ENCODE data around the gene JAM3.

Gene JAM3

GRCh38 chr11:134068829-134069425 lies at the start of gene JAM3:
TSS of gene JAM3 (plus strand) at chr11:134069072. CDS start at chr11:134069084, 12 bp downstream.
- peak; percentile 62 for DNase-seq (ENCODE audit: low read depth)
- peak within 1 kb of the TSS; percentile 81 for H3K4me3 ChIP-seq (ENCODE audit: low read length)
- TF ChIP-seq, protein P1, sequence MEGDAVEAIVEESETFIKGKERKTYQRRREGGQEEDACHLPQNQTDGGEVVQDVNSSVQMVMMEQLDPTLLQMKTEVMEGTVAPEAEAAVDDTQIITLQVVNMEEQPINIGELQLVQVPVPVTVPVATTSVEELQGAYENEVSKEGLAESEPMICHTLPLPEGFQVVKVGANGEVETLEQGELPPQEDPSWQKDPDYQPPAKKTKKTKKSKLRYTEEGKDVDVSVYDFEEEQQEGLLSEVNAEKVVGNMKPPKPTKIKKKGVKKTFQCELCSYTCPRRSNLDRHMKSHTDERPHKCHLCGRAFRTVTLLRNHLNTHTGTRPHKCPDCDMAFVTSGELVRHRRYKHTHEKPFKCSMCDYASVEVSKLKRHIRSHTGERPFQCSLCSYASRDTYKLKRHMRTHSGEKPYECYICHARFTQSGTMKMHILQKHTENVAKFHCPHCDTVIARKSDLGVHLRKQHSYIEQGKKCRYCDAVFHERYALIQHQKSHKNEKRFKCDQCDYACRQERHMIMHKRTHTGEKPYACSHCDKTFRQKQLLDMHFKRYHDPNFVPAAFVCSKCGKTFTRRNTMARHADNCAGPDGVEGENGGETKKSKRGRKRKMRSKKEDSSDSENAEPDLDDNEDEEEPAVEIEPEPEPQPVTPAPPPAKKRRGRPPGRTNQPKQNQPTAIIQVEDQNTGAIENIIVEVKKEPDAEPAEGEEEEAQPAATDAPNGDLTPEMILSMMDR (conservative IDR thresholded peaks at IDR 0.05; ENCODE audit: low read depth, low read length), result no peak

- no peak for DNase-seq (ENCODE audit: low read depth)
- H3K4me3 ChIP-seq (ENCODE audit: low read length), result no peak overlapping the region
- TF ChIP-seq, protein P1 (conservative IDR thresholded peaks at IDR 0.05; ENCODE audit: low read depth, low read length), result no peak
Observed at GRCh38 chr11:134019500-134019899, 49.4 kb upstream of the JAM3 start.

DNA sequence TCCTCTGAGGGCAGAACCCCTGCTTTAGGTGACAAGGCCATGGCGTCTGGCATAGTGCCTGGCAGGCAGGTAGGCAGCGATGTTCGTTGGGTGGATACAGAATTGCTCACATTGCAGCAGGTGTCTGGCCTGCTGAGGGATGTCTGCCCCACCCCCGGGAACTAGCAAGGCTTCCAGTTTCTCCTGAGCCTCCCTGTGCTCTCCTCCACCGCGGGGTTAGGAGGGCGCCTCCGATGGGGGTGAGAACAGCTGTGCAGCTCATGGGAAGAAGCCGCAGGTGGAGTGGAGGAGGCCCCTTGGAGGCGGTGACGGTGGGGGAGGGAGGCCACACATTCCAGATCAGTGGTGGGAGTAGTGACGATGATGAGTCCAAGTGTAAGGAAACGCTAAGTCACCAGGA lies 48.3 kb upstream of the JAM3 start:
- no peak overlapping the region for H3K4me3 ChIP-seq (ENCODE audit: low read length)
- TF ChIP-seq, protein P1 (conservative IDR thresholded peaks at IDR 0.05; ENCODE audit: low read depth, low read length), result no peak
- no peak for DNase-seq (ENCODE audit: low read depth)

DNA sequence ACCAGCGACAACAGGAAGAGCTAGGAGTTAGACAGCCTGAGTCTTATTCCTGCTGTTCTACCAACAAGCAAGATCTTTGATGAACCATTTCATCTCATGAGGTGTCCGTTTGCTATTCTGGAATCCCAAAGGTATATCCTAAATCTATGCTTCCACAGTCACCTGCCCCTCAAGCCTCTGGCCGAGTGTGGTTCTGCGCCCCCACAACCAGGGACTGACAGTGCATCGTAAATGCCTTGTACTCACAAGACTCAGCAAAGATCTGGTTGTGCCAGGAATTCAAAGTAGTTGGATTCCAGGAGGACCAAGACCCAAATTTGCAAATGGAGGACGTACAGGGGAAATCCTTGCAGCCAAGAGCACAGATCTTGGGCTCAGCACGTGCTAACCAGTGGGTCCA lies 47.5 kb upstream of the JAM3 start:
- TF ChIP-seq, protein P1 (conservative IDR thresholded peaks at IDR 0.05; ENCODE audit: low read depth, low read length), result no peak
- H3K4me3 ChIP-seq (ENCODE audit: low read length), result no peak overlapping the region
- no peak for DNase-seq (ENCODE audit: low read depth)

DNA sequence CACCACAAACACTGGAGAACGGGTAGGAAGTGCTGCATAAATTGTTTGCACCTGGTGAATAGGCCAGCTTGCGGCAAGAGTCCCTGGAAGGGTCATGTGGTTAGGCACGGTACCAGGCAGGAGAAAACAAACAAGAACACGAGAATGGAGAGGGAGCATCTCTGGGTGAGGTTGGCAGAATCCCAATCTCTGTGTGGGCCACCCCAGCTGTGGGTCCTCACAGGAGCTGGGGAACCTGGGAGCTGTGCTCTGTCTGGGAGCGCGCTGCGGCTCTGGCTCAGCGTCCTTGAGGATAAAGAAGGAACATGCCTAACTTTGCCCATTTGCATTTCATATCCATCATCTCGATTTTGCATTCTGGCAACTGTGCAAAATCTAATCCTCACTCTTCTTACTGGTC lies 46.1 kb upstream of the JAM3 start:
- TF ChIP-seq, protein P1 (conservative IDR thresholded peaks at IDR 0.05; ENCODE audit: low read depth, low read length), result no peak
- DNase-seq (ENCODE audit: low read depth), result no peak
- H3K4me3 ChIP-seq (ENCODE audit: low read length), result no peak overlapping the region

- no peak overlapping the region for H3K4me3 ChIP-seq (ENCODE audit: low read length)
- TF ChIP-seq, protein P1 (conservative IDR thresholded peaks at IDR 0.05; ENCODE audit: low read depth, low read length), result no peak
- no peak for DNase-seq (ENCODE audit: low read depth)
Observed at GRCh38 chr11:134024420-134025081, 44.3 kb upstream of the JAM3 start.

GRCh38 chr11:134025082-134025429 lies 43.8 kb upstream of the JAM3 start:
- TF ChIP-seq, protein P1 (conservative IDR thresholded peaks at IDR 0.05; ENCODE audit: low read depth, low read length), result no peak
- no peak overlapping the region for H3K4me3 ChIP-seq (ENCODE audit: low read length)
- no peak for DNase-seq (ENCODE audit: low read depth)

Data from retinal pigment epithelial cell (primary cell).